MM.1S (cell line): ENCODE data around the gene NRIP2.
"Not testable (repeated sequence)": the region's sequence is repeated elsewhere in the genome, so short reads cannot be mapped to it uniquely, and the experiment has no call there.

Source experiments
- DNase-seq: peaks from one replicate; pipeline ENCODE4 v3.0.0-alpha.2; 2015
- H2AFZ ChIP-seq: fragments of 300-600 bp; sonication (generic); 2 replicates; pipeline ENCODE4 v1.6.0; 2016; ENCODE audit warnings: antibody characterized with exemption, low read length
- H3F3A ChIP-seq: fragments of 300-600 bp; sonication (generic); 2 replicates; pipeline ENCODE4 v1.6.1; 2016; ENCODE audit warnings: mild to moderate bottlenecking, antibody characterized with exemption, low read length, moderate library complexity, mixed read lengths; ENCODE audit not compliant: insufficient read depth
- H3K27ac ChIP-seq: fragments of 300-600 bp; sonication (generic); 2 replicates; pipeline ENCODE4 v1.5.1; 2016; ENCODE audit warnings: mild to moderate bottlenecking, low read length
- H3K27me3 ChIP-seq: fragments of 300-600 bp; sonication (generic); replicated peaks from 2 replicates; pipeline ENCODE4 v1.6.0; 2016; ENCODE audit warnings: low read length; ENCODE audit not compliant: insufficient read depth
- H3K36me3 ChIP-seq: fragments of 300-600 bp; sonication (generic); replicated peaks from 2 replicates; pipeline ENCODE4 v1.6.1; 2016; ENCODE audit warnings: mild to moderate bottlenecking, low read length, mixed read lengths; ENCODE audit not compliant: insufficient read depth
- H3K4me1 ChIP-seq: fragments of 300-600 bp; sonication (generic); 2 replicates; pipeline ENCODE4 v1.6.1; 2016; ENCODE audit warnings: low read length, mixed read lengths
- H3K4me2 ChIP-seq: fragments of 300-600 bp; sonication (generic); 2 replicates; pipeline ENCODE4 v1.6.0; 2016; ENCODE audit warnings: low read depth, low read length
- H3K4me3 ChIP-seq: fragments of 300-600 bp; sonication (generic); 2 replicates; pipeline ENCODE4 v1.5.1; 2016; ENCODE audit warnings: low read length, mixed read lengths
- H3K79me2 ChIP-seq: fragments of 300-600 bp; sonication (generic); 2 replicates; pipeline ENCODE4 v1.6.1; 2016; ENCODE audit warnings: mixed run types, low read length, mixed read lengths
- H3K9ac ChIP-seq: fragments of 300-600 bp; sonication (generic); 2 replicates; pipeline ENCODE4 v1.6.1; 2016; ENCODE audit warnings: low read length, mixed read lengths
- H3K9me2 ChIP-seq: fragments of 300-600 bp; sonication (generic); replicated peaks from 2 replicates; pipeline ENCODE4 v1.6.1; 2016; ENCODE audit warnings: mild to moderate bottlenecking, low read length, mixed read lengths; ENCODE audit not compliant: insufficient read depth
- H3K9me3 ChIP-seq: fragments of 300-600 bp; sonication (generic); replicated peaks from 2 replicates; pipeline ENCODE4 v1.6.1; 2016; ENCODE audit warnings: mild to moderate bottlenecking, low read length, mixed read lengths; ENCODE audit not compliant: insufficient read depth
- H4K20me1 ChIP-seq: fragments of 300-600 bp; sonication (generic); 2 replicates; pipeline ENCODE4 v1.6.1; 2016; ENCODE audit warnings: mild to moderate bottlenecking, low read length, moderate library complexity, mixed read lengths; ENCODE audit not compliant: insufficient read depth
- EZH2 ChIP-seq: fragments of 300-600 bp; sonication (generic); optimal IDR thresholded peaks from 2 replicates; pipeline ENCODE3; 2017; ENCODE audit warnings: low read depth, mild to moderate bottlenecking, antibody characterized with exemption, low read length, mixed read lengths
- EZH2phosphoT487 ChIP-seq: fragments of 300-600 bp; sonication (generic); IDR thresholded peaks from 2 replicates; pipeline ENCODE4 v1.6.1; 2018; ENCODE audit warnings: antibody characterized with exemption, low read length
- TF ChIP-seq, protein P1 (sequence below): fragments of 300-600 bp; sonication (generic); IDR thresholded peaks from 2 replicates; pipeline ENCODE4 v1.5.1; 2016; ENCODE audit warnings: antibody characterized with exemption, low read length, mixed read lengths

NRIP2 gene

GRCh38 chr12:2864198-2864597, 29.4 kb upstream of the NRIP2 start:
- H3K4me1 ChIP-seq = no peaks in the 10 kb centered on the region
- H3F3A ChIP-seq = no peaks in the 10 kb centered on the region
- H3K27ac ChIP-seq = no peak overlapping the region
- no peak for TF ChIP-seq EZH2
- TF ChIP-seq, protein P1, sequence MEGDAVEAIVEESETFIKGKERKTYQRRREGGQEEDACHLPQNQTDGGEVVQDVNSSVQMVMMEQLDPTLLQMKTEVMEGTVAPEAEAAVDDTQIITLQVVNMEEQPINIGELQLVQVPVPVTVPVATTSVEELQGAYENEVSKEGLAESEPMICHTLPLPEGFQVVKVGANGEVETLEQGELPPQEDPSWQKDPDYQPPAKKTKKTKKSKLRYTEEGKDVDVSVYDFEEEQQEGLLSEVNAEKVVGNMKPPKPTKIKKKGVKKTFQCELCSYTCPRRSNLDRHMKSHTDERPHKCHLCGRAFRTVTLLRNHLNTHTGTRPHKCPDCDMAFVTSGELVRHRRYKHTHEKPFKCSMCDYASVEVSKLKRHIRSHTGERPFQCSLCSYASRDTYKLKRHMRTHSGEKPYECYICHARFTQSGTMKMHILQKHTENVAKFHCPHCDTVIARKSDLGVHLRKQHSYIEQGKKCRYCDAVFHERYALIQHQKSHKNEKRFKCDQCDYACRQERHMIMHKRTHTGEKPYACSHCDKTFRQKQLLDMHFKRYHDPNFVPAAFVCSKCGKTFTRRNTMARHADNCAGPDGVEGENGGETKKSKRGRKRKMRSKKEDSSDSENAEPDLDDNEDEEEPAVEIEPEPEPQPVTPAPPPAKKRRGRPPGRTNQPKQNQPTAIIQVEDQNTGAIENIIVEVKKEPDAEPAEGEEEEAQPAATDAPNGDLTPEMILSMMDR = no peak
- TF ChIP-seq EZH2phosphoT487 = no peak
- no peaks in the 10 kb centered on the region for H3K79me2 ChIP-seq
- no peaks in the 10 kb centered on the region for H3K27me3 ChIP-seq
- H3K9me2 ChIP-seq = no peaks in the 10 kb centered on the region
- H2AFZ ChIP-seq = no peak overlapping the region
- H3K9me3 ChIP-seq = no peaks in the 10 kb centered on the region
- H3K4me3 ChIP-seq = no peak overlapping the region
- H3K9ac ChIP-seq = no peak overlapping the region
- DNase-seq = no peak
- no peak overlapping the region for H3K4me2 ChIP-seq
- H4K20me1 ChIP-seq = no peaks in the 10 kb centered on the region
- no peaks in the 10 kb centered on the region; the same call in none of the 2 replicates for H3K36me3 ChIP-seq

DNA sequence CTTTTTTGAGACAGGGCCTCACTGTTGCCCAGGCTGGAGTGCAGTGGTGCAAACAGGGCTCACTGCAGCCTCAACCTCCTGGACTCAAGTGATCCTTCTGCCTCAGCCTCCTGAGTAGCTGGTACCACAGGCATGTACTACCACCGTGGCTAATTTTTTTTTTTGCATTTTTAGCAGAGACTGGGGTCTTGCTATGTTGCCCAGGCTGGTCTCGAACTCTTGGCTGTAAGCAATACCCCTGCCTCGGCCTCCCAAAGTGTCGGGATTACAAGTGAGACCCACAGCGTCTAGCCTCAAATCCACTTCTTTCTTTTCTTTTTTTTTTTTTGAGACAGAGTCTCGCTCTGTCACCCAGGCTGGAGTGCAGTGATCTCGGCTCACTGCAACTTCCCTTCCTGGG, 28.6 kb upstream of the NRIP2 start:
- not testable (repeated sequence) for H3K4me1 ChIP-seq, H3K4me2 ChIP-seq, H4K20me1 ChIP-seq, H3K27me3 ChIP-seq, H3K9me2 ChIP-seq, H3K79me2 ChIP-seq, H3K9ac ChIP-seq, H3K27ac ChIP-seq, H3K9me3 ChIP-seq, H3F3A ChIP-seq, H3K4me3 ChIP-seq, H3K36me3 ChIP-seq, DNase-seq, H2AFZ ChIP-seq

GRCh38 chr12:2862876-2863275, 28.0 kb upstream of the NRIP2 start:
- no peak for DNase-seq
- no peak overlapping the region for H3K27ac ChIP-seq
- H2AFZ ChIP-seq = no peak overlapping the region
- H3K36me3 ChIP-seq = no peaks in the 10 kb centered on the region; the same call in 1 of the 2 replicates
- 0 out of 2 replicates have a peak, but pooled peaks cover under 1% of the 10 kb centered on the region for H3F3A ChIP-seq
- H3K9ac ChIP-seq = no peak overlapping the region
- no peaks in the 10 kb centered on the region for H3K79me2 ChIP-seq
- no peaks in the 10 kb centered on the region for H4K20me1 ChIP-seq
- no peaks in the 10 kb centered on the region for H3K27me3 ChIP-seq
- H3K9me3 ChIP-seq = no peaks in the 10 kb centered on the region
- H3K4me1 ChIP-seq = no peaks in the 10 kb centered on the region
- H3K9me2 ChIP-seq = no peaks in the 10 kb centered on the region
- no peak overlapping the region for H3K4me2 ChIP-seq
- H3K4me3 ChIP-seq = no peak overlapping the region
- no peak for TF ChIP-seq EZH2phosphoT487
- TF ChIP-seq, protein P1 = no peak
- TF ChIP-seq EZH2 = no peak

GRCh38 chr12:2860170-2860569, 25.3 kb upstream of the NRIP2 start:
- no peaks in the 10 kb centered on the region for H3K36me3 ChIP-seq
- no peaks in the 10 kb centered on the region for H3K9me2 ChIP-seq
- H4K20me1 ChIP-seq = no peaks in the 10 kb centered on the region
- H3K27ac ChIP-seq = no peak overlapping the region
- H3K79me2 ChIP-seq = no peaks in the 10 kb centered on the region
- peaks cover 3% of the 10 kb centered on the region; the same call in 1 of the 2 replicates for H3F3A ChIP-seq
- DNase-seq = no peak
- no peak overlapping the region for H3K4me2 ChIP-seq
- H3K9ac ChIP-seq = no peak overlapping the region
- H2AFZ ChIP-seq = no peak overlapping the region
- H3K4me1 ChIP-seq = no peaks in the 10 kb centered on the region
- H3K9me3 ChIP-seq = no peaks in the 10 kb centered on the region
- H3K27me3 ChIP-seq = no peaks in the 10 kb centered on the region
- TF ChIP-seq EZH2phosphoT487 = no peak
- TF ChIP-seq, protein P1 = no peak
- TF ChIP-seq EZH2 = no peak
- no peak overlapping the region for H3K4me3 ChIP-seq
